Caco-2 (cell line): ENCODE measurements around the gene MYOCOS. TPM values are rescaled to one million over a fixed set of nuclear protein-coding genes. Genes with fewer than 3 reads are reported as not detected.

Experiments
- BruUV-seq: library from RNA; stranded (reverse); fragments of 400-500 nt; replicated peaks from 2 replicates; lab custom pipeline; 2021; lab: Mats Ljungman, UMichigan
- CTCF ChIA-PET: fragments of 300-600 bp; sonication (Branson Sonifier 250); formaldehyde crosslinking; loops from one replicate; lab custom pipeline; 2022; ENCODE audit warnings: antibody characterized with exemption; lab: Charles Lee
- POLR2A ChIA-PET: fragments of 300-600 bp; sonication (Branson Sonifier 250); formaldehyde crosslinking; loops from one replicate; lab custom pipeline; 2022; ENCODE audit warnings: antibody characterized with exemption; lab: Charles Lee
- DNase-seq, 2 experiments: peaks; one replicate each; pipeline versions ENCODE4 v3.0.0 to v3.0.0-alpha.2; 2020 to 2022
- H3K27me3 ChIP-seq: replicated peaks from 2 replicates; pipeline ENCODE4 v1.6.0; 2011; ENCODE audit warnings: low read length; ENCODE audit not compliant: control insufficient read depth, insufficient read depth
- H3K36me3 ChIP-seq: 2 replicates; pipeline ENCODE4 v1.5.1; 2011; ENCODE audit warnings: low read length; ENCODE audit not compliant: control insufficient read depth, insufficient read depth
- H3K4me1 ChIP-seq: fragments of 250-450 bp; sonication (Bioruptor Pico); 2 replicates; pipeline ENCODE4 v1.5.1; 2020; ENCODE audit warnings: mild to moderate bottlenecking
- H3K4me3 ChIP-seq: 2 replicates; pipeline ENCODE4 v1.5.1; 2011; ENCODE audit warnings: low read depth, mild to moderate bottlenecking, control low read depth, low read length
- H3K9me3 ChIP-seq: fragments of 250-450 bp; sonication (Bioruptor Pico); 2 replicates; pipeline ENCODE4 v1.5.1; 2020; ENCODE audit warnings: mild to moderate bottlenecking, moderate library complexity
- H3K27ac Mint-ChIP-seq: one replicate; pipeline ENCODE4 v1.8.0; 2022; ENCODE audit warnings: mixed read lengths; ENCODE audit not compliant: unreplicated experiment
- H3K27me3 Mint-ChIP-seq: one replicate; pipeline ENCODE4 v1.8.0; 2022; ENCODE audit warnings: mixed read lengths; ENCODE audit not compliant: insufficient read depth, unreplicated experiment
- H3K36me3 Mint-ChIP-seq: one replicate; pipeline ENCODE4 v1.8.0; 2022; ENCODE audit warnings: mild to moderate bottlenecking, mixed read lengths; ENCODE audit not compliant: insufficient read depth, unreplicated experiment
- H3K4me1 Mint-ChIP-seq: one replicate; pipeline ENCODE4 v1.8.0; 2022; ENCODE audit warnings: low read depth, mixed read lengths; ENCODE audit not compliant: unreplicated experiment
- H3K4me3 Mint-ChIP-seq: one replicate; pipeline ENCODE4 v1.8.0; 2022; ENCODE audit warnings: mild to moderate bottlenecking, moderate library complexity, mixed read lengths; ENCODE audit not compliant: unreplicated experiment
- H3K9me3 Mint-ChIP-seq: one replicate; pipeline ENCODE4 v1.8.0; 2022; ENCODE audit warnings: mixed read lengths; ENCODE audit not compliant: unreplicated experiment
- intact Hi-C: fragments of 100-400 bp; cut with micrococcal nuclease; formaldehyde crosslinking; loops from one replicate; pipeline ENCODE4 v1.10.0; 2022; ENCODE audit not compliant: unreplicated experiment
- total RNA-seq: library from RNA; stranded (reverse); gene quantifications from 2 replicates; pipeline ENCODE4 v1.2.3, GENCODE V29; 2022
- TF ChIP-seq, protein P1 (sequence below), 2 experiments: fragments of 200-600 bp in 1 of 2; IDR thresholded peaks; 1 replicate in 1 of 2; 2 replicates in 1 of 2; pipeline versions ENCODE4 v1.5.1 to v1.8.0; 2011 to 2022; ENCODE audit warnings: antibody characterized with exemption in 1 of 2, control low read depth in 1 of 2, inconsistent platforms in 1 of 2, low read depth in 1 of 2, low read length in 1 of 2, mild to moderate bottlenecking in 1 of 2, moderate library complexity in 1 of 2; ENCODE audit not compliant: insufficient read depth in 1 of 2, severe bottlenecking in 1 of 2, unreplicated experiment in 1 of 2

Gene MYOCOS
- total RNA-seq, 1 experiment from 2014 or later, result 0.18 TPM

DNA sequence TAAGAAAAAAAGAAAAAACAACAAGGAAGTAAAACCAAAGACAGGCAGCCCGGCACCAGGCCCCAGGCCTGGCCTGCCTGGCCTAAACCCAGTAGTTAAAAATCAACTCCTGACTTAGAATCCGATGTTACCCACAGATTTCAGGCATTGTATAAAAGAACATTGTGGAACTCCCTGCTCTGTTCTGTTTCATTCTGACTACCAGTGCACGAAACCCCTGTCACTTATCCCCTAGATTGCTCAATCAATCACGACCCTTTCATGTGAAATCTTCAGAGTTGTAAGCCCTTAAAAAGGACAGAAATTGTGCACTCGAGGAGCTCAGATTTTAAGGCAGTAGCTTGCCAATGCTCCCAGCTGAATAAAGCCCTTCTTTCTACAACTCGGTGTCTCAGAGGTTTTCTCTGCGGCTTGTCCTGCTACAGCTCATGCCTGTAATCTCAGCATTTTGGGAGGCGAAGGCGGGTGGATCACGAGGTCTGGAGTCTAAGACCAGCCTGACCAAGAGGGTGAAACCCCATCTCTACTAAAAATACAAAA, 15.6 kb upstream of the MYOCOS start:
- no peak for DNase-seq
- Histone ChIP-seq H3K4me3 (no peak overlapping the region), H3K4me1 (no peaks in the 10 kb centered on the region), H3K36me3 (no peaks in the 10 kb centered on the region), H3K9me3 (no peaks in the 10 kb centered on the region), H3K27me3 (no peaks in the 10 kb centered on the region)
- Mint-ChIP-seq H3K9me3 (no peaks in the 10 kb centered on the region), H3K27me3 (no peaks in the 10 kb centered on the region), H3K27ac (no peak overlapping the region), H3K36me3 (no peaks in the 10 kb centered on the region), H3K4me3 (no peak overlapping the region), H3K4me1 (no peaks in the 10 kb centered on the region)
- ChIA-PET CTCF (no interaction called here), POLR2A (no interaction called here)
- intact Hi-C loops, result no loop called here
- BruUV-seq, result no TSS peak
- TF ChIP-seq, protein P1, sequence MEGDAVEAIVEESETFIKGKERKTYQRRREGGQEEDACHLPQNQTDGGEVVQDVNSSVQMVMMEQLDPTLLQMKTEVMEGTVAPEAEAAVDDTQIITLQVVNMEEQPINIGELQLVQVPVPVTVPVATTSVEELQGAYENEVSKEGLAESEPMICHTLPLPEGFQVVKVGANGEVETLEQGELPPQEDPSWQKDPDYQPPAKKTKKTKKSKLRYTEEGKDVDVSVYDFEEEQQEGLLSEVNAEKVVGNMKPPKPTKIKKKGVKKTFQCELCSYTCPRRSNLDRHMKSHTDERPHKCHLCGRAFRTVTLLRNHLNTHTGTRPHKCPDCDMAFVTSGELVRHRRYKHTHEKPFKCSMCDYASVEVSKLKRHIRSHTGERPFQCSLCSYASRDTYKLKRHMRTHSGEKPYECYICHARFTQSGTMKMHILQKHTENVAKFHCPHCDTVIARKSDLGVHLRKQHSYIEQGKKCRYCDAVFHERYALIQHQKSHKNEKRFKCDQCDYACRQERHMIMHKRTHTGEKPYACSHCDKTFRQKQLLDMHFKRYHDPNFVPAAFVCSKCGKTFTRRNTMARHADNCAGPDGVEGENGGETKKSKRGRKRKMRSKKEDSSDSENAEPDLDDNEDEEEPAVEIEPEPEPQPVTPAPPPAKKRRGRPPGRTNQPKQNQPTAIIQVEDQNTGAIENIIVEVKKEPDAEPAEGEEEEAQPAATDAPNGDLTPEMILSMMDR (IDR thresholded peaks at IDR 0.05; ENCODE audit: insufficient read depth in 1 of 2, low read depth in 1 of 2, low read length in 1 of 2, severe bottlenecking in 1 of 2, unreplicated experiment in 1 of 2), result no peak

DNA sequence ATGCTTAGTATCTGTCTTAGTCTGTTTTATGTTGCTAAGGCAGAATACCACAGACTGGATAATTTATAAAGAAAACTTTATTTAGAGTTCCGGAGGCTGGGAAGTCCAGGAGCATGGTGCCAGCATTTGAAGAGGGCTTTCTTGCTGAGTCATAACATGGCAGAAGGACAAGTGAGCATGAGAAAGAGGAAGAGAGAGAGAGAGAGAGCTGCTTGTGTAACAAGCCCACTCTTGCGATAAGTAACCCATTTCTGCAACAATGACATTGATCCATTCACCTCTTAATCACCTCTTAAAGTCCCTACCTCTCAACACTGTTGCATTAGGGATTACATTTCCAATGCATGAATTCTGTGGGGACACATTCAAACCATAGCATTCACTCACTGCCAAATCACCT, 11.7 kb upstream of the MYOCOS start:
- Mint-ChIP-seq H3K36me3 (no peaks in the 10 kb centered on the region), H3K27me3 (no peaks in the 10 kb centered on the region), H3K4me3 (no peak overlapping the region), H3K9me3 (no peaks in the 10 kb centered on the region), H3K4me1 (no peaks in the 10 kb centered on the region), H3K27ac (no peak overlapping the region)
- no peak overlapping the region for H3K4me3 ChIP-seq
- H3K9me3 ChIP-seq, result no peaks in the 10 kb centered on the region
- no peak for DNase-seq
- intact Hi-C loops, result no loop called here
- BruUV-seq, result no TSS peak
- H3K27me3 ChIP-seq, result no peaks in the 10 kb centered on the region
- TF ChIP-seq, protein P1 (IDR thresholded peaks at IDR 0.05; ENCODE audit: insufficient read depth in 1 of 2, low read depth in 1 of 2, low read length in 1 of 2, severe bottlenecking in 1 of 2, unreplicated experiment in 1 of 2), result no peak
- no peaks in the 10 kb centered on the region for H3K4me1 ChIP-seq
- ChIA-PET POLR2A (no interaction called here), CTCF (no interaction called here)
- H3K36me3 ChIP-seq, result no peaks in the 10 kb centered on the region

DNA sequence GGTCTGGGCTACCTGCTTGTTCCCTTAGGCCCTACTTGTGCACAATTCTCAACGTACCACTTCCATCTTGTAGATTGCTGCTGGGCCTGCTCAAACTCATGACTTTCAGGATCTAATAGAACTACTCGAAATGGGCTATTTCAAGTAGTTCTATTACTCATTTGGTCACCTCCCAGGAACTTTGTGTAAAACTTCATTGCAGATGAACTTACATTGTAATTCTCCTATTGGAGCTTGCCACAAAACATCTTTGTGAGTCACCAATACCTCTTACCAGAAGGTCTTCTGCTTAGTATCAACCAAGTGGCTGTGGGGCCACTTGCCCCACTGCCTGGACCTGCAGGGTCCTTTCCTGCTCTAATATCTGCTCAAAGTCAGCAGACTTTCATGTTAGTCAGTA, 10.7 kb upstream of the MYOCOS start:
- POLR2A ChIA-PET, result no interaction called here

More for the DNA sequence above, 10.7 kb upstream of the MYOCOS start:
- Histone ChIP-seq H3K4me1 (no peaks in the 10 kb centered on the region), H3K36me3 (no peaks in the 10 kb centered on the region), H3K9me3 (no peaks in the 10 kb centered on the region), H3K27me3 (no peaks in the 10 kb centered on the region), H3K4me3 (no peak overlapping the region)
- Mint-ChIP-seq H3K4me3 (no peak overlapping the region), H3K4me1 (no peaks in the 10 kb centered on the region), H3K27me3 (no peaks in the 10 kb centered on the region), H3K27ac (no peak overlapping the region), H3K36me3 (no peaks in the 10 kb centered on the region), H3K9me3 (no peaks in the 10 kb centered on the region)
- intact Hi-C loops, result no loop called here
- DNase-seq, result no peak
- TF ChIP-seq, protein P1 (IDR thresholded peaks at IDR 0.05; ENCODE audit: insufficient read depth in 1 of 2, low read depth in 1 of 2, low read length in 1 of 2, severe bottlenecking in 1 of 2, unreplicated experiment in 1 of 2), result no peak
- BruUV-seq, result no TSS peak
- CTCF ChIA-PET, result no interaction called here
